NCI-H2029 treated with DMSO at 0.1 percent for 48 hours (cell line): ENCODE measurements around the gene PRDM16.

Source experiments
- DNase-seq: peaks from one replicate; lab custom pipeline; 2025; lab: John Stamatoyannopoulos, UW

Gene PRDM16

GRCh38 chr1:3430820-3431219, 361.8 kb downstream of the PRDM16 start:
- no peak for DNase-seq

GRCh38 chr1:3431266-3431665, 362.3 kb downstream of the PRDM16 start:
- no peak for DNase-seq

GRCh38 chr1:3431686-3432085, 362.7 kb downstream of the PRDM16 start:
- DNase-seq: no peak

- no peak for DNase-seq
Observed at GRCh38 chr1:3432306-3432705, 363.3 kb downstream of the PRDM16 start.

GRCh38 chr1:3433076-3433475, 364.1 kb downstream of the PRDM16 start:
- no peak for DNase-seq

GRCh38 chr1:3433596-3434320, 364.8 kb downstream of the PRDM16 start:
- no peak for DNase-seq

GRCh38 chr1:3434406-3435110, 365.6 kb downstream of the PRDM16 start:
- DNase-seq: no peak

GRCh38 chr1:3435666-3436065, 366.7 kb downstream of the PRDM16 start:
- DNase-seq: no peak

- DNase-seq: no peak
Observed at GRCh38 chr1:3436451-3436850, 367.4 kb downstream of the PRDM16 start.

- no peak for DNase-seq
Observed at GRCh38 chr1:3436901-3437300, 367.9 kb downstream of the PRDM16 start.

- no peak for DNase-seq
Observed at GRCh38 chr1:3438661-3439180, 369.7 kb downstream of the PRDM16 start.

GRCh38 chr1:3439346-3440299, 370.6 kb downstream of the PRDM16 start:
- DNase-seq: no peak

- DNase-seq: no peak
Observed at GRCh38 chr1:3440300-3440681, 371.3 kb downstream of the PRDM16 start.

- DNase-seq: no peak
Observed at GRCh38 chr1:3440711-3441409, 371.9 kb downstream of the PRDM16 start.

- no peak for DNase-seq
Observed at GRCh38 chr1:3441410-3441847, 372.4 kb downstream of the PRDM16 start.

- no peak for DNase-seq
Observed at GRCh38 chr1:3441880-3442279, 372.9 kb downstream of the PRDM16 start.

- DNase-seq: no peak
Observed at GRCh38 chr1:3442331-3442730, 373.3 kb downstream of the PRDM16 start.

- DNase-seq: no peak
Observed at GRCh38 chr1:3442901-3443300, 373.9 kb downstream of the PRDM16 start.

GRCh38 chr1:3443807-3444206, 374.8 kb downstream of the PRDM16 start:
- no peak for DNase-seq

- DNase-seq: no peak
Observed at GRCh38 chr1:3444298-3444697, 375.3 kb downstream of the PRDM16 start.

- no peak for DNase-seq
Observed at GRCh38 chr1:3444736-3445135, 375.7 kb downstream of the PRDM16 start.
